PC-9 (cell line): Measurements from ENCODE around the gene DNASE2. TPM values are rescaled to one million over a fixed set of nuclear protein-coding genes. Genes with fewer than 3 reads are reported as not detected.

ENCODE experiments used
- BruUV-seq: library from RNA; stranded (reverse); fragments of 400-500 nt; replicated peaks from 2 replicates; lab custom pipeline; 2021; lab: Mats Ljungman, UMichigan
- CTCF ChIA-PET: fragments of 300-600 bp; sonication (Branson Sonifier 250); formaldehyde crosslinking; loops from one replicate; lab custom pipeline; 2022; ENCODE audit warnings: antibody characterized with exemption; lab: Charles Lee
- POLR2A ChIA-PET: fragments of 300-600 bp; sonication (Branson Sonifier 250); formaldehyde crosslinking; loops from one replicate; lab custom pipeline; 2022; ENCODE audit warnings: antibody characterized with exemption; ENCODE audit not compliant: unreplicated experiment; lab: Charles Lee
- DNase-seq, 2 experiments: peaks; one replicate each; pipeline versions ENCODE4 v3.0.0 to v3.0.0-alpha.2; 2015 to 2022; ENCODE audit warnings: mixed read lengths in 1 of 2
- H2AFZ ChIP-seq: fragments of 200-600 bp; sonication (generic); 2 replicates; pipeline ENCODE4 v1.8.1; 2017; ENCODE audit warnings: antibody characterized with exemption
- H3F3A ChIP-seq: fragments of 200-600 bp; sonication (generic); 2 replicates; pipeline ENCODE4 v1.8.1; 2017; ENCODE audit warnings: antibody characterized with exemption, mild to moderate bottlenecking, low read depth; ENCODE audit not compliant: insufficient read depth
- H3K27ac ChIP-seq: fragments of 200-600 bp; sonication (generic); 2 replicates; pipeline ENCODE4 v1.6.1; 2016; ENCODE audit warnings: mixed run types
- H3K27me3 ChIP-seq: fragments of 200-600 bp; sonication (generic); 2 replicates; pipeline ENCODE4 v1.6.1; 2016; ENCODE audit warnings: low read depth, mixed run types; ENCODE audit not compliant: insufficient read depth
- H3K36me3 ChIP-seq: fragments of 200-600 bp; sonication (generic); 2 replicates; pipeline ENCODE4 v1.6.1; 2016; ENCODE audit warnings: low read depth, mixed run types
- H3K4me1 ChIP-seq: fragments of 200-600 bp; sonication (generic); replicated peaks from 2 replicates; pipeline ENCODE4 v1.6.1; 2016; ENCODE audit warnings: mixed run types; ENCODE audit not compliant: insufficient read depth
- H3K4me2 ChIP-seq: fragments of 200-600 bp; sonication (generic); 2 replicates; pipeline ENCODE4 v1.6.1; 2017; ENCODE audit warnings: mixed run types
- H3K4me3 ChIP-seq: fragments of 200-600 bp; sonication (generic); 2 replicates; pipeline ENCODE4 v1.6.1; 2016; ENCODE audit warnings: mixed run types
- H3K79me2 ChIP-seq: fragments of 200-600 bp; sonication (generic); 2 replicates; pipeline ENCODE4 v1.6.1; 2017; ENCODE audit warnings: low read depth, mixed run types
- H3K9me2 ChIP-seq: fragments of 200-600 bp; sonication (generic); 2 replicates; pipeline ENCODE4 v1.8.1; 2017; ENCODE audit warnings: mild to moderate bottlenecking; ENCODE audit not compliant: insufficient read depth
- H3K9me3 ChIP-seq: fragments of 200-600 bp; sonication (generic); 2 replicates; pipeline ENCODE4 v1.8.1; 2016; ENCODE audit warnings: low read depth; ENCODE audit not compliant: insufficient read depth
- H4K20me1 ChIP-seq: fragments of 200-600 bp; sonication (generic); 2 replicates; pipeline ENCODE4 v1.8.1; 2017; ENCODE audit not compliant: insufficient read depth
- EZH2 ChIP-seq: fragments of 200-600 bp; sonication (generic); IDR thresholded peaks from 2 replicates; pipeline ENCODE4 v1.8.0; 2017; ENCODE audit warnings: antibody characterized with exemption, low read depth
- intact Hi-C: fragments of 100-400 bp; cut with micrococcal nuclease; formaldehyde crosslinking; loops from one replicate; pipeline ENCODE4 v1.10.0; 2022; ENCODE audit not compliant: unreplicated experiment
- total RNA-seq: library from RNA; stranded (reverse); gene quantifications from 2 replicates; pipeline ENCODE4 v1.2.3, GENCODE V29; 2021
- TF ChIP-seq, protein P1 (sequence below): fragments of 200-600 bp; sonication (generic); conservative IDR thresholded peaks from 2 replicates; pipeline ENCODE4 v1.6.1; 2017; ENCODE audit warnings: mixed run types, antibody characterized with exemption, mild to moderate bottlenecking, moderate library complexity

DNASE2 gene
- total RNA-seq, 1 experiment from 2014 or later: 68.4 TPM

DNA sequence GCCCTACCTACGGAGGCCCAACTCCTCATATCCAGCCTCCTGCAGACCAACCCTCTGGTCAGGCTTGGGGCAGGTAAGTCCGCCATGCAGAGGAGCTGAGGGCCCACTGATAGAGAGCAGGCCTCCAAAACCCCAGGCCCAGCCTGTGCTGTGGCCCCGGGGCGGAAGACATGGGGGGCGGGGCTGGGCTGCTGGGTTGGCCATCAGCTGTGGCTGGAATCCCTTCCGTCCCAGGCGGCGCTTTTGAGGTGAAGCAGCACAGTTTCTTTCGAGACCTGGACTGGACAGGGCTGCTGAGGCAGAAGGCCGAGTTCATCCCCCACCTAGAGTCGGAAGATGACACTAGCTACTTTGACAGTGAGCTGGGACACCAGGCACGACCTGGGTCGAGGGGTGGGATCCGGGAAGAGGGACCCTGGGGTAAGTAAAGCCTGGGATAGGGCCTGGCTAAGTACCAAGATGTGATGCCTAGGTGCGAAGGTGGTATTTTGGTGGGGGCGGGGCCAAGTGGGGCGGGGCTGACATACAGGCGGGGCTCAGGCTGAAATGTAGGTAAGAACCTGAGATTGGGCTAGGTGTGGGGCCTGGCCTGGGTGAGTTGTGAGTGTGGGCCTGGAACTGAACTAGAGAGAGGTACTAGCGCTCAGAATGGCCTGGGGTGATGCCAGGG is 15.4 kb downstream of the DNASE2 start:
- Histone ChIP-seq H3K4me2 (no peak overlapping the region), H3K36me3 (no peaks in the 10 kb centered on the region), H3K4me1 (no peaks in the 10 kb centered on the region), H3K27ac (no peak overlapping the region), H3F3A (peaks cover 10% of the 10 kb centered on the region; the same call in 1 of the 2 replicates), H3K4me3 (no peak overlapping the region), H4K20me1 (no peaks in the 10 kb centered on the region), H2AFZ (no peak overlapping the region), H3K9me3 (no peaks in the 10 kb centered on the region), H3K79me2 (no peaks in the 10 kb centered on the region), H3K9me2 (no peaks in the 10 kb centered on the region), H3K27me3 (no peaks in the 10 kb centered on the region)
- no TSS peak for BruUV-seq
- POLR2A ChIA-PET: no interaction called here
- intact Hi-C loops: no loop called here
- TF ChIP-seq, protein P1, sequence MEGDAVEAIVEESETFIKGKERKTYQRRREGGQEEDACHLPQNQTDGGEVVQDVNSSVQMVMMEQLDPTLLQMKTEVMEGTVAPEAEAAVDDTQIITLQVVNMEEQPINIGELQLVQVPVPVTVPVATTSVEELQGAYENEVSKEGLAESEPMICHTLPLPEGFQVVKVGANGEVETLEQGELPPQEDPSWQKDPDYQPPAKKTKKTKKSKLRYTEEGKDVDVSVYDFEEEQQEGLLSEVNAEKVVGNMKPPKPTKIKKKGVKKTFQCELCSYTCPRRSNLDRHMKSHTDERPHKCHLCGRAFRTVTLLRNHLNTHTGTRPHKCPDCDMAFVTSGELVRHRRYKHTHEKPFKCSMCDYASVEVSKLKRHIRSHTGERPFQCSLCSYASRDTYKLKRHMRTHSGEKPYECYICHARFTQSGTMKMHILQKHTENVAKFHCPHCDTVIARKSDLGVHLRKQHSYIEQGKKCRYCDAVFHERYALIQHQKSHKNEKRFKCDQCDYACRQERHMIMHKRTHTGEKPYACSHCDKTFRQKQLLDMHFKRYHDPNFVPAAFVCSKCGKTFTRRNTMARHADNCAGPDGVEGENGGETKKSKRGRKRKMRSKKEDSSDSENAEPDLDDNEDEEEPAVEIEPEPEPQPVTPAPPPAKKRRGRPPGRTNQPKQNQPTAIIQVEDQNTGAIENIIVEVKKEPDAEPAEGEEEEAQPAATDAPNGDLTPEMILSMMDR: no peak
- no peak for TF ChIP-seq EZH2
- no peak for DNase-seq
- CTCF ChIA-PET: no interaction called here

DNA sequence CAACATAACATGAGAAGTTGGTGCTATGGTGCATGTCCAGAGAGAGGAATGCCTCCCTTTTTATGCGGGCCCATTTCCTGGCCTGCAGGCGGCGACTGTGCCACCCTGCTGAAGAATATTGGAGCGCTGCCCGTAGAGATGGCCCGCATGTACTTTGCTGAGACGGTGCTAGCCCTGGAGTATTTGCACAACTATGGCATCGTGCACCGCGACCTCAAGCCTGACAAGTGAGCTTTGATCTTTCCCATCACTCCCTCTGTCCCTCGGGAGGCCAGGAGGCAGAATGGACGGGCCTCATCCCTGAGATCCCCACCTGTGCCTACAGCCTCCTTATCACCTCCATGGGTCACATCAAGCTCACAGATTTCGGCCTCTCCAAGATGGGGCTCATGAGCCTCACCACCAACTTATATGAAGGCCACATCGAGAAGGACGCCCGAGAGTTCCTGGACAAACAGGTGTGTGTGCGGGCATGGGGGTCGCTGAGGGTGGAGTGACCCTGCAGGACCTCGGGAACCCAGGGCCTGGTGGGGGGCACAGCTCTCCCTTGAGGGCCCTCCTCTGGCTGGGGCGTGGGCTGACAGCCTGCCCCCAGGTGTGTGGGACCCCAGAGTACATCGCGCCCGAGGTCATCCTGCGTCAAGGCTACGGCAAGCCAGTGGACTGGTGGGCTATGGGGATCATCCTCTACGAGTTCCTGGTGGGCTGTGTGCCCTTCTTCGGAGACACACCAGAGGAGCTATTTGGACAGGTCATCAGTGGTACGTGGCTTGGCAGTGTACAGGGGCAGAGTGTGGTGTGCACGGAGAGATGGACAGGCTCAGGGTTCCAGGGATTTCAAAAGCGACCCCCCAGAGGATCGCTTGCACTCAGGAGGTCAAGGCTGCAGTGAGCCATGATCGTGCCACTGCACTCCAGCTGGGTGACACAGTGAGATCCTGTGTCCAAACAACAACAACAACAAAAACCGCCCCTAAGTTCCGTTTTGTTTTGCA is 16.2 kb downstream of the DNASE2 start:
- no peaks in the 10 kb centered on the region for H3K27me3 ChIP-seq
- H3K9me2 ChIP-seq: no peaks in the 10 kb centered on the region
- no peaks in the 10 kb centered on the region for H3K79me2 ChIP-seq
- H3K36me3 ChIP-seq: no peaks in the 10 kb centered on the region
- intact Hi-C loops: no loop called here
- peaks cover 10% of the 10 kb centered on the region; the same call in 1 of the 2 replicates for H3F3A ChIP-seq
- H3K9me3 ChIP-seq: no peaks in the 10 kb centered on the region
- no peak overlapping the region for H3K4me3 ChIP-seq
- H4K20me1 ChIP-seq: no peaks in the 10 kb centered on the region
- no peak overlapping the region for H2AFZ ChIP-seq
- POLR2A ChIA-PET: interaction anchor here (0.7 kb wide), 1 partner anchor 15 kb away, joined by 4 read pairs; no protein-coding TSS in a partner anchor
- H3K4me2 ChIP-seq: no peak overlapping the region
- CTCF ChIA-PET: no interaction called here
- no peak overlapping the region for H3K27ac ChIP-seq
- BruUV-seq: no TSS peak
- no peaks in the 10 kb centered on the region for H3K4me1 ChIP-seq
- TF ChIP-seq EZH2: no peak
- TF ChIP-seq, protein P1: no peak
- no peak for DNase-seq

DNA sequence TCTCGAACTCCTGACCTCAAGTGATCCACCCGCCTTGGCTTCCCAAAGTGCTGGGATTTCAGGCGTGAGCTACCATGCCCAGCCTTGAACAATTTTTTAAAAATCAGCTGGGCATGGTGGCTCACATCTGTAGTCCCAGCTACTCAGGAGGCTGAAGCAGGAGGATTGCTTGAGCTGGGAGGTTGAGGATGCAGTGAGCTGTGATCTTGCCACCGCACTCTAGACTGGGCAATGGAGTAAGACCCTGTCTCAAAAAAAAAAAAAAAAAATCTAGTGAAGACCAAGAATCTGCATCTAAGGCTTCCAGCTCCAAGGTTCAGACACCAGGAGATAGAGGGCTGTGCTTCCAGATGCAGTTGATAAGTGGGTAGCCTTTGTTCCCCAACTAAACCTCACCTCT is 17.1 kb downstream of the DNASE2 start:
- H3K9me3 ChIP-seq: no peaks in the 10 kb centered on the region
- no peaks in the 10 kb centered on the region for H3K4me1 ChIP-seq
- no peak overlapping the region for H3K4me3 ChIP-seq
- no peaks in the 10 kb centered on the region for H3K27me3 ChIP-seq
- peaks cover 10% of the 10 kb centered on the region; the same call in 1 of the 2 replicates for H3F3A ChIP-seq
- no peaks in the 10 kb centered on the region for H3K79me2 ChIP-seq
- H3K4me2 ChIP-seq: no peak overlapping the region
- H4K20me1 ChIP-seq: no peaks in the 10 kb centered on the region
- BruUV-seq: no TSS peak
- H3K36me3 ChIP-seq: no peaks in the 10 kb centered on the region
- H3K9me2 ChIP-seq: no peaks in the 10 kb centered on the region
- CTCF ChIA-PET: no interaction called here
- POLR2A ChIA-PET: no interaction called here
- H2AFZ ChIP-seq: no peak overlapping the region
- no peak for TF ChIP-seq EZH2
- TF ChIP-seq, protein P1: no peak
- H3K27ac ChIP-seq: no peak overlapping the region
- DNase-seq: no peak
- intact Hi-C loops: no loop called here
